UCSD-AML1 (cell line): ENCODE data around the gene STAT2.
"Not testable (repeated sequence)": the region's sequence is repeated elsewhere in the genome, so short reads cannot be mapped to it uniquely, and the experiment has no call there.

Experiments
- DNase-seq: peaks from one replicate; lab custom pipeline; 2025; ENCODE audit not compliant: unreplicated experiment; lab: John Stamatoyannopoulos, UW

Gene STAT2

DNA sequence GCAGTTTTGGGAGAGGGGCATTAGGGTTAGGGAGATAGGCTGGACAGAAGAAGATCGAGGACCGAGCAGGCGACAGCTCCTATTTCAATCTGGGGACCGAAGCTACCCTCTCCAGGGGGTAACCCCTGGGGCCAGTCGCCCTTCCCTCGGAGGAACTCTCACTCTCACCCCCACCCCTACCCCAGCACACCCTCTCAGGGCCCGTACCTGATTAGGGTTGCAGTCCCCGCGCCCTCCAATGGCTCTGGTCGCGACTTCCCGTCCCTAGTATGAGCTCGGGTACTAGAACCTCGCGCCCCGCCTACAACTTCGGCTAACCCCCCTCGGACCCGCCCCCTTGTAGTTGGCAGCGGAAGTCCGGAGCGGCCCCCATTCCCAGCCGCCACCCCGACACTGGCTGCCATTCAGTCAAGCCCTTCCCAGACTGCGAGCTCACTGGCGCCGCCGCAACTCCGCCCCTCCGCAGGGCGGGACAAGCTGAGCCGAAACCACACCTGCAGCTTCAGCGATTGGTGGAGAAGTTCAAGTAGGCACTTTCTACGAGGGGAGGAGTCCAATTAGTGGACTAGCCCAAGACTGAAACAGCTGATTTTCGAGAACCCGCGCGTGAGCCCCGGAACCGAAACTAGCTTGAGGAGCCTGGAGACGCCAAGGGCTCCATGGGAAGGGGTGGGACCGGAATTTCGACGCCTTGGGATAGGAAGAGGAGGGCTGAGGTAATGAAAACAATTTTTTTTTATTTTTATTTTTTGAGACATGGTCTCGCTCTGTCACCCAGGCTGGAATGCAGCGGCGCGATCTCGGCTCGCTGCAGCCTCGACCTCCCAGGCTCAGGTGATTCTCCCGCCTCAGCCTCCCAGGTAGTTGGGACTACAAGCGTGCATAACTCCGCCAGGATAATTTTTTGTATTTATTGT is at the start of gene STAT2:
STAT2 (minus strand) TSS at position 257 of the 917 bp plus-strand sequence. CDS start 3,536 bp downstream, outside the sequence.
- peak; percentile 100 for DNase-seq

DNA sequence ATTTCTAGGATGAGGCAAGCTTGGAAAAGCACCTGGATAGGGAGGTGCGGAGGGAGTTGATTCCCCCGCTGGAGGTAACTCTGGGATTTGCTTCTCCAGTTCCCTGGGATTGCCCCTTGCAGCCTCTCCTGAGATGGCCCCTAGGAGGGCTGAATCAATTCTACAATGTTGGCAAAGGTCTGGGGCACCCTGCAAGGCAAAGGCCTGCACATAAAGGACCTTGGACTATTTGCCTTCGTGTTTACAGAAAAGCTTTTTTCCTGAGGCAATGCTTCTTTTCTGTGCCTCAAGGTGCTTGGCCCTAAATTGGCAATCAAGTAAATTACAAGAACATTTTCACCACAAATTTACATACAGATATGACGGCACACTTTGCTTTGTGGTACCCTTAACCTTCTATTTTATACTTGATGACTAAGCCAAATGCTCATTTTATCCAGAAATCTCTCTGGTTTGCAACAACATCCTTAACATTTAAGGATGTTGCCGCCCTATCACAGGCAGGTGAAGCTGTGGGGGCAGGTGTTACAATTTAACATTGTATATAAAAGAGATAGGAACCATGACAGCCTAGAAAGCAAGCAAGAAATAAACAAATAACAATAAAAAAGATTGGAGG is 49.0 kb upstream of the STAT2 start:
- DNase-seq, result no peak

DNA sequence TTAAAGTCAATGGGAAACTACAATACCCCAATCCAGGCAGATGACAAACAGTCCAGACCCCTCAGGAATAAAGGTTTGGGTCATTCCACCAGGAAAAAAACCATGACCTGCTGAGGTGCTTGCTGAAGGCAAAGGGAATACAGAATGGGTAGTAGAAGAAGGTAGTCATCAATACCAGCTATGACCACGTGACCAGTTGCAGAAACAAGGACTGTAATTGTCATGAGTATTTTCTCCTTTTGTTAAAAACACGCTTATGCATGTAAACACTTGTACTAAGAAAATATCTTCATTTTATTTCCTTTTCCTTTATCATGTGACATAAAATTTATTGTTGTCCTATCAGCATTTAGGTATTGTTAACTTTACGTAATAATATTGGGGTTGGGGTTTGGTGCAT is 44.3 kb upstream of the STAT2 start:
- not testable (repeated sequence) for DNase-seq

DNA sequence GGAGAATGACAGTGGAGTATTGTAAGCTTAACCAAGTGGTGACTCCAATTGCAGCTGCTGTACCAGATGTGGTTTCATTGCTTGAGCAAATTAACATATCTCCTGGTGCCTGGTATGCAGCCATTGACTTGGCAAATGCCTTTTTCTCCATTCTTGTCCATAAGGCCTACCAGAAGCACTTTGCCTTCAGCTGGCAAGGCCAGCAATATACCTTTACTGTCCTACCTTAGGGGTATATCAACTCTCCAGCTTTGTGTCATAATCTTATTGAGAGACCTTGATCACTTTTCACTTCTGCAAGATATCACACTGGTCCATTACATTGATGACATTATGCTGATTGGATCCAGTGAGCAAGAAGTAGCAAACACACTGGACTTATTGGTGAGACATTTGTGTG is 41.7 kb upstream of the STAT2 start:
- not testable (repeated sequence) for DNase-seq

DNA sequence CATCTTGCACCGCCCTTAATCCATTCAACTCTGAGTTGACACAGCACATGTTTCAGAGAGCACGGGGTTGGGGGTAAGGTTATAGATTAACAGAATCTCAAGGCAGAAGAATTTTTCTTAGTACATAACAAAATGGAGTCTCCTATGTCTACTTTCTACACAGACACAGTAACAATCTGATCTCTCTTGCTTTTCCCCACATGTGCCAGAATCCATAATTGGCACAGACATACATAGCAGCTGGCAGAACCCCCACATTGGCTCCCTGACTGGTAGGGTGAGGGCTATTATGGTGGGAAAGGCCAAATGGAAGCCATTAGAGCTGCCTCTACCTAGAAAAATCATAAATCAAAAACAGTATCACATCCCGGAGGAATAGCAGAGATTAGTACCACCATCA is 41.2 kb upstream of the STAT2 start:
- not testable (repeated sequence) for DNase-seq

DNA sequence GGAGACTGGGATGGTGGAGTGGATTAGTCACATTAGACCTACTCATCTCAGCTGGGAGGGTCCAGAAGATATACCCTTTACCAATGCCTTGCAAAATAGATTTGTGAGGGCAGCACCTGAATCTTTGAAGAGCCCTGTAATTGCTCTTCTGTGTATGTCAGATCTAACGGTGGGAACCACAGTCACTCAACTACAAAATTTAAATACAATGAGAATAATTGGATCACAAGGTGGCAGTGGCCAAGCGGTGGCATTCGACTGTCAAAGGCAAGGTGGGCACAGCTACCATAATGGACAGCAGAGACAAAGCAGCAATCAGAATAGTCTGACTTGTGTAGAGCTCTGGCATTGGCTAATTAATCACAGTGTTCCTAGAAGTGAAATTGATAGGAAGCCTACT is 39.6 kb upstream of the STAT2 start:
- DNase-seq, result not testable (repeated sequence)

DNA sequence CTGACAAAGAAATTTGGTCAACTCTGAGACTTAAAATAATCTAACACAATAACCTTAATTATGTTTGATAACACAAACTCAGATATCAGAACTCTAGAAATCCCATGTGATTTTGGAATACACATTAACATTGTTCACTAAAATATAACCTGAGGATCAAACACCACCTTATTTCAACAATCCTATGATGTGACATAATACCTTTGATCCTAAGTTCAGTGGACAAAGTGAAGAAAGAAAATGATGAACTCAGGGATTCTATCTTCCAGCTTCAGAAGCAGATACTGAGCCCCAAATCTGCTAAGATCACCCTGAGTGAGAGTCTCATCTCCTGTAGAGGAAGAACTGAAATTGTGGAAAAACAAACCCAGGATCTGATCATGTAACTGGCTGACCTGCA is 38.4 kb upstream of the STAT2 start:
- DNase-seq, result no peak

DNA sequence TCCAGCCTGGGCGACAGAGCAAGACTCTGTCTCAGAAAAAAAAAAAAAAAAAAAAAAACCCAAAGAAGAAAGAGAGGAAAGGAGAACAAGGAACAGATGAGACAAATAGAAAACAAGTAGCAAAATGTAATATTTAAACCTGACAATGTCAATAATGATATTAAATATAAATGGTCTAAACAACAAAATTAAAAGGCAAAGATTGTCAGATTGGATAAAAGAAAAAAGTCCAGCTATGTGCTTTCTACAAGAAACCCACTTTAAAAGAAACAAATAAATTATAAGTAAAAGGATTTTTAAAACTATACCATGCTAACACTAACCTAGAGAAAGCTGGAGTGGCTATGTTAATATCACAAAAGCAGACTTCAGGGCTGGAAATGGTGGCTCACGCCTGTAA is 32.4 kb upstream of the STAT2 start:
- DNase-seq, result no peak

DNA sequence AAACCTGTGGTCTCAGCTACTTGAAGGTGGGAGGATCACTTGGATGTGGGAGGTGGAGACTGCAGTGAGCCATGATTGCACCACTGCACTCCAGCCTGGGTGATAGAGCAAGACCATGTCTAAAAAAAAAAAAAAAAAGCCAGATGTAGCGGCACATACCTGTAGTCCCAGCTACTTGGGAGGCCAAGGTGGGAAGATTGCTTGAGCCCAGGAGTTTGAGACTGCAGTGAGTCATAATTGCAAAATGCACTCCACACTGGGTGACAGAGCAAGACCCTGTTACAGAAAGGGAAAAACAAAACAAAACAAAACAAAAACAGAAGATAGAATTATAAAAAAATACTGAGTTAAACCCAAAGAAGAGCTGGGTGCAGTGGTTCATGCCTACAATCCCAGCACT is 31.8 kb upstream of the STAT2 start:
- no peak for DNase-seq

DNA sequence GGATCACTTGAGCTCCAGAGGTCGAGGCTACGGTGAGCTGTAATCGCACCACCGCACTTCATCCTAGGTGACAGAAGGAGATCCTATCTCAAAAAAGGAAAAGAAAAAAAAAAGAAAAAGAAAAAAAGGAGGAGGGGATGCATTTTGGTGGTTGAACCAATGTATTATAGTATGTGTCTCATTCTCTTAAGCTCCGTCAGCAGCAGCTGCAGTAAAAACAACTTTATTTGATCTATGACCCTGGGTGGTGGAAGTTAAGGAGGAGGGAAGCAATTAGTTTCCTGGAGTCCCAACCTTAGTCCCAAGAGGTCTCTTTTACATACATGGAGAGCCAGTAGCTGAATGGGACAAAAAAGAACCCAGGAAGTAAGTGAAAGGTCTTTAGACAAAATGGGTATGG is 29.5 kb upstream of the STAT2 start:
- DNase-seq, result no peak

DNA sequence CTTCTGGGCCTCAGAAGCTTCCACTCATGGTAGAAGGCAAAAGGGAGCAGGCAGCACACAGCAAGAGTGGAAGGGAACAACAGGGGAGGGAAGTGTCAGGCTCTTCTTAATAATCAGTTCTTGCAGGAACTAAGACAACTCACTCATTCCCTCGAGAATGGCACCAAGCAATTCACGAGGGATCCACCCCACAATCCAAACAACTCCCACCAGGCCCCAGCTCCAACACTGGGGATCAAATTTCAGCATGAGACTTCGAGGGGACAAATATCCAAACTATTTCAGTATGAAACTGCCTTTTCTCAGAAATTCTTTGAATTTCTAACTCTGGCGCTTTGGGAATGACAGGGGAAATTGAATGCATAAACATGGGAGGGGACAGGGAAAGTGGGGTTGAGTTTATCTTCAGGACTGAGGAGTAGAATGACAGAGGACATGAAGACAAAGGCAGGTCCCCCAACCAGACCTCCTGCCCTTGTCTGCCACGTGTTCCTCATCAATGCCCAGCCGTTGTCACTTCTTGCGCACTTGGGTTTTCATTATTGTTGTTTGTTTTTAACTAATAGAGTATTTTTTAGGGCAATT is 27.3 kb upstream of the STAT2 start:
- DNase-seq, result no peak

DNA sequence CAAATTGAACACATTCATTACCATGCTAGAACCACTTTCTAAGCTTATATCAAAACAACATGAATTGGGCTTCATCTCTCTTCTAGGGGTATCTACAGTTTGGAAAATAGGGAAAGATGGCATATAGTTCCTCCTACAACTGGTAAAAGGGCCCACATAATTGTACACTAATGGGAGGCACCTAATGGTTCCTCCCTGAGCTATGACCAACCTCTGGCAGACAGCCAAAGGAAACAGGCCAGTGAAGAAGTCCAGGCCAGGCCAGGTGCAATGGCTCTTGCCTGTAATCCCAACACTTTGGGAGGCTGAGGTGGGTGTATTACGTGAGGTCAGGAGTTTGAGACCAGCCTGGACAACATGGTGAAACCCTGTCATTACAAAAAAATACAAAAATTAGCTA is 26.0 kb upstream of the STAT2 start:
- no peak for DNase-seq

DNA sequence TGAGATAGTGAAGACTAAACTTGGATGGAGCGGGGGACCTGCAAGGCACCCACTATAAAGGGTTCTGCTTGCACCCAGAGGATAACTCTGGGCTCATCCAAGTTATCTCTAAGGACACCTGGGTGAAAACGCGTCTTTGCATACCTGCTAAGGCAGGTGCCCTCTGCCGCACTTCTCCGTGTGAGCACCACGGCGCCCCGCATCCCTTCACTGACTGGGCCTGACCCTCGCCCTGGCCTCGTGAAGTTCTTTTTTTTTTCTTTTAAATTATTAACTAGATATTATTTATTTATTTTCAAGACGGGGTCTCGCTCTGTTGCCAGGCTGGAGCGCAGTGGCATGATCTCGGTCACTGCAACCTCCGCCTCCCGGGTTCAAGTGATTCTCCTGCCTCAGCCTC is 22.7 kb upstream of the STAT2 start:
- DNase-seq, result no peak

DNA sequence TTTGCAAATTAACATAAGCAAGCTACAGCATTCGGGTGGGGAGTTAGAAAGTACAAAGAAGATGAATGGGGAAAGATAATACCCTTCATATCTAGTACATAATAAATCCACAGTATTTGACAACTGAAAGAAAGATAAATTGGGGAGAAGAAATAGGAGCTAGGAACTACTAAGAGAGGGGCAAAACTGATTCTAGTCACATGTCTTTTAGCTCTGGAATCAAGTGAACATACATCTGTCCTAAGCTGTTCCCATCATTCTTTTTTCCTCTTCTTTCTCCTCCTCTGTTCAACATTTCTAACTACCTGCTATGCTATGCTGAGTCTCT is 18.0 kb upstream of the STAT2 start:
- no peak for DNase-seq

DNA sequence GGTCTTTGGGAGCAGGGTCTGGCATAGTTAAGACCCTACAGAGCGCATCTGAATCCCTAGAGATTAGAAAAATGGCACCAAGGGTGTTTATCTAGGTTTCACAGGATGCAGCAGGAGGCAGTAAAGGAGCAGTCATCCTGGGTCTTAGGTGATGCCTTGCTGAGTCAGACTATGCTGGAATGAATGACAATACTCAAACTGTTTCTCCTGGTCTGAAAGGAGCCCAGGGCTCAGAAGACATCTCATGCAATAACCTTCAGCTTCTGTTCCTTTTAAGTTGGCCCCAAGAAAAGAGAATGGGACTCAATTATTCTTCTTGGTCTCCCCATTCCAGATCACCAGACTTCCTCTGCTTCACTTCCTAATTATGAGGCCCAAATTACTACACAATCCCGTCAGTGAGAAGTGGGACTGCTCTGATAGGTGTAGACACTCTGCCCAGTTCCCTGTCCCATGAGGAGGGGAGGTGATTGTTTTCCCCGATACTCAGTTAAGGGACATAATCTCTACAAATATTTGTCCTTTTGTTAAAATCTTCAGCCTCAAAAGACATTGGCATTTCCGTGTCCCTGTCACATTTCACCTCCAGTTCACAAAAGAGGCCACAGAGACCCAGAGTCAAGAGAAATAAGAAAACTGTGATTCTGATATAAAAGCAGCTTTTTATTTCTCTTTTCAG is 17.5 kb upstream of the STAT2 start:
- no peak for DNase-seq

DNA sequence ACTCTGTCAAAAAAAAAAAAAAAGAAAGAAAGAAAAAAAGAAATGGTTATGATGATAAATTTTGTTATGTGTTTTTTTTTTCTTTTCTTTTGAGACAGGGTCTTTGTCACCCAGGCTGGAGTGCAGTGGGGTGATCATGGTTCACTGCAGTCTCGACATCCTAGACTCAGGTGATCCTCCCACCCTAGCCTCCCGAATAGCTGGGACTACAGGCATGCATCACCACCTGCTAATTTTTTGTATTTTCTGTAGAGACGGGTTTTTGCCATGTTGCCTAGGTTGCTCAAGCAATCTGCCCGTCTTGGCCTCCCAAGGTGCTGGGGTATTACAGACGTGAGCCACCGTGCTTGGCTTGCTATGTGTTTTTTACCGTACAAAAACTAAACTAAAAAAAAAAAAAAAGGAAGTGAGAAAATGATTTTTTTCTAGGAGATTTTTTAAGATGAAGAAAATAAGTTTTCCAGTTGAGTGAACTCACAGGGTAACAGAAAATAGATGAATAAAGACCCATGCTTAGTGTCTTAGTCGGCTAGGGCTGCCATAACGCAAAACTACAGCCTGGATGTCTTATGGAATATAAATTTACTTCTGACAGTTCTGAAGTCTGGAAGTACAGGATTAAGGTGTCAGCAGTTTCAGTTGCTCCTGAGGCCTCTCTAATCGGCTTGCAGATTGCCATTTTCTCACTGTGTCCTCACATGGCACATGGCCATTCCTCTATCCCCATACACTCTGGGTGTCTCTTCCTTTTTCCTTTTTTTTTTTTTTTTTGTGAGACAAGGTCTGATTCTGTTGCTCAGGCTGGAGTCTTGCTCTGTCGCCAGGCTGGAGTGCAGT is 15.9 kb upstream of the STAT2 start:
- DNase-seq, result no peak

DNA sequence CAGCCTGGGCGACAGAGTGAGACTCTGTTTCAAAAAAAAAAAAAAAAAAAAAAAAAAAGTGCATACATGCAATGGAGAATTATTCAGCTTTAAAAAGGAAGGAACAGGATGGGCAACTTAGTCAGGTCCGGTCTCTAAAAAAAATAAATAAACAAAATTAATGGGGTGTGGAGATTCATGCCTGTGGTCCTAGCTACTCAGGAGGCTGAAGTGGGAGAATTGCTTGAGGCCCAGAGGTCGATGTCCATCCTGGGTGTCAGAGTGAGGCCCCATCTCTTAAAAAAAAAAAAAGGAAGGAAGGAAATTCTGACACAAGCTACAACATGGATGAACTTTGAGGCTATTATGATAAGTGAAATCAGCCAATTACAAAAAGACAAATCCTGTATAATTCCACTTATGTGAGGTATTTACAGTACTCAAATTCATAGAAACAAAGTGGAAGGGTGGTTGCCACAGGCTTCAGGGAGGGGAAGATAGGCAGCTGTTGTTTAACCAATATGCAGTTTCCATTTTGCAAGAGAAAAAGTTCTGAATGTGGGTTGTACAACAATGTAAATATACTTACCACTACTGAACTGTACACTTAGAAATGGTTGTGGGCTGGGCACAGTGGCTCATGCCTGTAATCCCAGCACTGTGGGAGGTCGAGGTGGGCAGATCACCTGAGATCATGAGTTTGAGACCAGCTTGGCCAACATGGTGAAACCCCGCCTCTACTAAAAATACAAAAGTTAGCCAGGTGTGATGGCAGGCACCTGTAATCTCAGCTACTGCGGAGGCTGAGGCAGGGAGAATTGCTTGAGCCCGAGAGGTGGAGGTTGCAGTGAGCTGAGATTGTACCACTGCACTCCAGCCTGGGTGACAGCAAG is 15.1 kb upstream of the STAT2 start:
- no peak for DNase-seq

DNA sequence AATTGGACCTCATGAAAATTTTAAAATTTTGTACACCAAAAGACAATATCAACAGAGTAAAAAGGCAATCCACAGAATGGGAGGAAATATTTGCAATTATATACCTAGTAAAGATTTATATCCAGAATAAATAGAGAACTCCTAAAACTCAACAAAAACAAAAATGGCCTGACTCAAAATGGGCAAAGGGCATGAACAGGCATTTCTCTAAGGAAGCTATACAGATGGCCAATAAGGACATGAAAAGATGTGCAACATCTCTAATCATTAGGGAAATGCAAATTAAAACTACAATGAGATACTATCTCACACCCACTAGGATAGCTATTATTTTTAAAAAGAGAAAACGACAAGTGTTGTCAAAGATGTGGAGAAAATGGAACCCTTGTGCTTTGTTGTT is 13.6 kb upstream of the STAT2 start:
- no peak for DNase-seq

DNA sequence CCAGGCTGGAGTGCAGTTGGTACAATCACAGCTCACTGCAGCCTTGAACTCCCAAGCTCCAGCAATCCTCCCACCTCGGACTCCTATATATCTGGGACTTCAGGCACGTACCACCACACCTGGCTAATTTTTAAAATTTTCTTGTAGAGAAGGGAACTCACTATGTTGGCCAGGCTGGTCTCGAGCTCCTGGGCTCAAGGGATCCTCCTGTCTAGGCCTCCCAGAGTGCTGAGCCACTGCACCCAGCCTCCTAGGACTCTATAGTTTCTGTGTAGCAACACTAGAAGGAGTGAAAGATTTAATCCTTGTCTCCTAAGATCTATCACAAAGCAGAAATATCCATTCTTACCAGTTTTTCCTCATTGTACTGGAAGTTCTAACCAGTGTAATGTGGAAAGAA is 7.0 kb upstream of the STAT2 start:
- no peak for DNase-seq
